Kidney (tissue), 14 donors: Measurements from ENCODE around the gene CDX1. TPM values are rescaled to one million over a fixed set of nuclear protein-coding genes. Genes with fewer than 3 reads are reported as not detected.

Source experiments
- DNase-seq, 5 donors: peaks; one replicate each; pipeline ENCODE4 v3.0.0-alpha.2; 2013 to 2020
- FAIRE-seq: peaks from 2 replicates; lab custom pipeline; 2012; peaks lifted over from hg19 to GRCh38; lab: Jason Lieb, UNC
- H3K27ac ChIP-seq, 2 donors: one replicate each; pipeline ENCODE4 v1.7.0; 2013; ENCODE audit warnings: low read depth in 2 of 2, low read length in 2 of 2, inconsistent platforms in 1 of 2
- H3K27me3 ChIP-seq: one replicate; pipeline ENCODE4 v1.7.1; 2013; ENCODE audit warnings: low read length, inconsistent platforms; ENCODE audit not compliant: control insufficient read depth, insufficient read depth
- H3K36me3 ChIP-seq, 3 donors: one replicate each; pipeline versions ENCODE4 v1.7.0 to v1.7.1; 2013; ENCODE audit warnings: low read length in 3 of 3, control low read depth in 1 of 3, inconsistent platforms in 1 of 3; ENCODE audit not compliant: insufficient read depth in 3 of 3, control insufficient read depth in 2 of 3
- H3K4me1 ChIP-seq, 3 donors: one replicate each; pipeline versions ENCODE4 v1.7.0 to v1.7.1; 2013; ENCODE audit warnings: low read length in 3 of 3, inconsistent platforms in 1 of 3, low read depth in 1 of 3; ENCODE audit not compliant: control insufficient read depth in 2 of 3, insufficient read depth in 2 of 3
- H3K4me3 ChIP-seq, 3 donors: one replicate each; pipeline versions ENCODE4 v1.7.0 to v1.8.1; 2013; ENCODE audit warnings: low read length in 3 of 3, control low read depth in 1 of 3, inconsistent platforms in 1 of 3
- H3K9ac ChIP-seq, 3 donors: one replicate each; pipeline versions ENCODE4 v1.7.0 to v1.7.1; 2013; ENCODE audit warnings: low read length in 3 of 3, control low read depth in 1 of 3, inconsistent platforms in 1 of 3
- H3K9me3 ChIP-seq, 3 donors: one replicate each; pipeline versions ENCODE4 v1.7.0 to v1.7.1; 2013; ENCODE audit warnings: low read length in 3 of 3, control low read depth in 1 of 3, inconsistent platforms in 1 of 3; ENCODE audit not compliant: control insufficient read depth in 2 of 3, insufficient read depth in 1 of 3
- intact Hi-C: fragments of 100-400 bp; cut with DNase I; formaldehyde crosslinking; loops from one replicate; pipeline ENCODE4 v1.11.1; 2022
- polyA plus RNA-seq: library from polyadenylated mRNA; stranded (reverse); fragments of 350-450 nt; fragmentation: Illumina TruSeq; extraction: RNeasy Lipid Tissue Mini Kit (QIAGEN cat#74804); gene quantifications from one replicate; pipeline ENCODE4 v1.2.3, GENCODE V29; 2014; ENCODE audit warnings: low read depth, low replicate concordance; ENCODE audit not compliant: insufficient read depth
- total RNA-seq: library from RNA; stranded (reverse); fragmentation: NEBNext Ultra II Directional; extraction: Animal tissue kit (Norgen Biotek cat#: 25700); gene quantifications from one replicate; pipeline ENCODE4 v1.2.1, GENCODE V29; 2021
- TF ChIP-seq, protein P1 (sequence below): IDR thresholded peaks from 3 replicates; pipeline ENCODE4 v1.5.1; 2012; ENCODE audit warnings: mild to moderate bottlenecking, moderate library complexity, borderline replicate concordance; ENCODE audit not compliant: insufficient read depth; ENCODE audit errors: extremely low read depth
- donor health status: control.
- donor health status: control.
- donor health status: control.
- donor health status: control.
- donor health status: control.
- donor health status: DM: yes; HTN: yes; CAD: no.
- donor health status: Normal renal cell carcinoma (clear cell type).

Gene CDX1
- total and polyA plus RNA-seq, 2 donors from 2014 or later: 0.39 TPM; not detected in 1

DNA sequence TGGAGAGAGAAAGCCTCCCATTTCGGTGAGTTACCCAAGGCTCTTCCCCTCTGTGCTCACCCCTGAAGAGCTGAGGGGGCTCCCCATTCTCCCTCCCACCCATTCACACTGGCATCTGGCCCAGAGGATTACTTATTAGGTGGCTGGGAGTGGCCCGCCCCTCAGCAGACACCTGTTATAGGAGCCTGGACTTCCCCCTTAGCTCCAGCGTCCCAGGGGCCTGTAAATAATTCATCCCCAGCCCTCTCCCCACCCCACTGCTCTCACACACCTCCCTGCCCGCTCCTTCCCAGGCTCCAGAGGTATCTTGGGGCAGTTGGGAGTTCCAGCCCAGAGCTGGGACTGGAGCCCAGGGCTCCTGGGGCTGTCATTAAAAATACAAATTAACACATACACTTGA lies 11.7 kb downstream of the CDX1 start:
- TF ChIP-seq, protein P1, sequence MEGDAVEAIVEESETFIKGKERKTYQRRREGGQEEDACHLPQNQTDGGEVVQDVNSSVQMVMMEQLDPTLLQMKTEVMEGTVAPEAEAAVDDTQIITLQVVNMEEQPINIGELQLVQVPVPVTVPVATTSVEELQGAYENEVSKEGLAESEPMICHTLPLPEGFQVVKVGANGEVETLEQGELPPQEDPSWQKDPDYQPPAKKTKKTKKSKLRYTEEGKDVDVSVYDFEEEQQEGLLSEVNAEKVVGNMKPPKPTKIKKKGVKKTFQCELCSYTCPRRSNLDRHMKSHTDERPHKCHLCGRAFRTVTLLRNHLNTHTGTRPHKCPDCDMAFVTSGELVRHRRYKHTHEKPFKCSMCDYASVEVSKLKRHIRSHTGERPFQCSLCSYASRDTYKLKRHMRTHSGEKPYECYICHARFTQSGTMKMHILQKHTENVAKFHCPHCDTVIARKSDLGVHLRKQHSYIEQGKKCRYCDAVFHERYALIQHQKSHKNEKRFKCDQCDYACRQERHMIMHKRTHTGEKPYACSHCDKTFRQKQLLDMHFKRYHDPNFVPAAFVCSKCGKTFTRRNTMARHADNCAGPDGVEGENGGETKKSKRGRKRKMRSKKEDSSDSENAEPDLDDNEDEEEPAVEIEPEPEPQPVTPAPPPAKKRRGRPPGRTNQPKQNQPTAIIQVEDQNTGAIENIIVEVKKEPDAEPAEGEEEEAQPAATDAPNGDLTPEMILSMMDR: no peak
- H3K27me3 ChIP-seq: no peaks in the 10 kb centered on the region
- no peak overlapping the region for H3K9ac ChIP-seq
- H3K36me3 ChIP-seq: no peaks in the 10 kb centered on the region
- H3K27ac ChIP-seq: no peak overlapping the region
- intact Hi-C loops: no loop called here
- FAIRE-seq (no peak), DNase-seq (peak in 2 of 5 donors; percentile 60 to 78)
- H3K4me1 ChIP-seq: peaks cover 4 to 25% (median 6%) of the 10 kb centered on the region in 3 donors
- H3K9me3 ChIP-seq: no peaks in the 10 kb centered on the region
- no peak overlapping the region for H3K4me3 ChIP-seq

GRCh38 chr5:150179019-150179620 lies 12.5 kb downstream of the CDX1 start:
- Histone ChIP-seq H3K27ac (no peak overlapping the region), H3K4me3 (no peak overlapping the region), H3K9me3 (no peaks in the 10 kb centered on the region), H3K36me3 (no peaks in the 10 kb centered on the region), H3K27me3 (no peaks in the 10 kb centered on the region), H3K9ac (no peak overlapping the region), H3K4me1 (peaks cover 4 to 25% (median 6%) of the 10 kb centered on the region in 3 donors)
- TF ChIP-seq, protein P1: no peak
- no peak for FAIRE-seq
- DNase-seq: no peak
- intact Hi-C loops: no loop called here

DNA sequence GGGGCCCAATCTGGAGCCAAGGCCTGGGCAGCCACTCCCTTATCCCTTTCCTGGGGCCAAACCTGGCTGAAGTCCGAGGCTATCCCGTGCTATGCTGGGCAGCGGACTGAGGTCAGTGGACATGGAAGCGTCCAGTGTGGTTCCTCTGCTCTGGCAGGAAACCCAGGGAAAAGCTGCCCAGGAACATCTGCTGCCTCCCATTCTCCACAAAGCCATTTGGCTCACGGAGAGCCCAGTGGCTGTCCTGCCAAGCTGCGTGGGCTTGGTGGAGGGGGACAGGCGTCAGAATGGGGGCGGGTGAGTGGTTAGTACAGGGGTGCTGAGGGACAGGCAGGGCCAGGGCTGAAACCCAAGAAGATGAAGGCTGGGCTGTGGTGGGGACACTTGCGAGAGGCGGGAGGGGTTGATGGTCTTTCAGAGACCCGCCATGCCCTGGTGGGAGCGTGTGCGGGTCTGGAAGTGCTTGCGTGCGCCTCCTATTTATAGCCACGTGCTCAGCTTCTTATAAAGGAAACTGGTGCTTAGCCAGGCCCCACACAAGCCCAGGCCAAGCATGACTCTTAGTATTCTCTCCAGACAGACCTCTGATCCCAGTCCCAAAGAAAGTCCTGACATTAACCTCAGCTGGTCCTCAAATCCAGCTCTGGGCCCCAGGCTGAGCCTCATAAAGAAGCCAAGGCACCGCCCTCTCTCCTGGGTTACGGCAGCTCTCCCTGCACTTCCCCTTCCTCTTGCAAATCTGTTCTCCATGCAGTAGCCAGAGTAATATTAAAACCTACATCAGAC lies 13.9 kb downstream of the CDX1 start:
- Histone ChIP-seq H3K4me3 (no peak overlapping the region), H3K9ac (no peak overlapping the region), H3K27me3 (no peaks in the 10 kb centered on the region), H3K27ac (peak overlapping the region; percentile 68 to 74), H3K9me3 (no peaks in the 10 kb centered on the region), H3K4me1 (peaks cover 4 to 25% (median 6%) of the 10 kb centered on the region in 3 donors), H3K36me3 (no peaks in the 10 kb centered on the region)
- intact Hi-C loops: no loop called here
- FAIRE-seq (no peak), DNase-seq (peak in 2 of 5 donors; percentile 30 to 83)
- TF ChIP-seq, protein P1: no peak
